EH (cell line): ENCODE results near the gene SLC35B4.
"Not testable (repeated sequence)": the region's sequence is repeated elsewhere in the genome, so short reads cannot be mapped to it uniquely, and the experiment has no call there.

ENCODE experiments used
- DNase-seq: peaks from one replicate; pipeline ENCODE4 v3.0.0-alpha.2; 2015; ENCODE audit warnings: low read depth

The SLC35B4 gene

DNA sequence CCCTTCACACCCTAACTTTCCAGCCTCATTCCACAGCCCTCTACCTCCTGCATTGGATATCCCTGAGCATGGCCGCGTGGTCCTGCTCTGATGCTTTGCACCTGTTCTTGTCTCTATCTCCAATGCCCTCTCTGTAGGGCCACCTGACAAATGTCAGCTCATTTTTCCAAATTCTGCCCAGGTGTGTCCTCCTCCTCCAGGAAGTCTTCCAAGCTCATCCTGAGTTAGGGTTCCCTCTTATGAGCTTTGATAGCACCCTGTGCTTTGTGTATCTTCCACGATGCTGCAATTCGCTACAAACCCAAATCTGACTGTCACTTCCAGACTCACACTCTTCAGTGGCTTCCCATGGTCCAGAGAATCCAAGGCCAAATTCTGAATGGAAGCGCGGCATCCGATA, 14.7 kb upstream of the SLC35B4 start:
- no peak for DNase-seq

DNA sequence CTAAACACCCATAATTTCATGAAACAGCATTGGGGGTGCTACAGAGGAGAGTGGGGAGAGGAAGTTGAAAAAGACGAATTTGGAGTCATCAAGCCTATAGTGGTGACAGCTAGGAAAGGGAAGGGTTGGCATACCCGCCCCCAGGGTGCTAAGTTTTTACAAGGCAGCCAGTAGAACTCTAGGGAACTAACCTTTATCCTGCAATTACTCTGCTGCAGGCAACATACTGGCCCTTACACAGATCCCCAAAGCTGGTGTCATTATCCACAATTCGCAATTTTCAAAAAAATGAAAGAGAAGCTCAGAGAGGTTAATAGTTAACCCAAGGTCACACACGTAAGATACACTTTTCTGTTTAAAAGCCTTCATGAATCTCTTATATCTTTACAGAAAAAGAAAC, 14.2 kb upstream of the SLC35B4 start:
- no peak for DNase-seq

GRCh38 chr7:134329614-134330346, 13.1 kb upstream of the SLC35B4 start:
- DNase-seq, result no peak

GRCh38 chr7:134328900-134329299, 12.2 kb upstream of the SLC35B4 start:
- no peak for DNase-seq

DNA sequence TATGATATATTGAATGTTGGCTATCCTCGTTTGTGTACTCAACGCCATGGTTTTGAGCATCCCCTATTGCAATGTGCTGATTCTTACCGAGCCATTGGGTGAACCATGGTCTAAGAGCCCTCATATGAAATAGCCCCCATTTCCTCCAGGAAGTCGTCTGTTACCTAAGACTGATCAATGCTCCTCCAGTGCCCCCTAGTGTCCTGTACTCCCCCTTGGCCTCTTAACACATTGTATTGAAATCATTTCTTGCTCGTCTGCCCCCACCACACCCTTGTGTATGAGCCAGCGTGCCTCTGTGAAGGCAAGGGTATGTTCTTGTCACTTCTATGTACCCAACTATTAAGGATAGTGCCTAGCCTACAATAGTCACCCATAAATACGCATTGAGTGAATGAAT, 11.2 kb upstream of the SLC35B4 start:
- DNase-seq, result peak; percentile 62

GRCh38 chr7:134324107-134324506, 7.4 kb upstream of the SLC35B4 start:
- DNase-seq, result no peak

- DNase-seq, result peak; percentile 77
Measured at GRCh38 chr7:134320201-134320600, 3.5 kb upstream of the SLC35B4 start.

- DNase-seq, result peak; percentile 18
Measured at GRCh38 chr7:134318443-134318842, 1.7 kb upstream of the SLC35B4 start.

- DNase-seq, result no peak
Measured at GRCh38 chr7:134317434-134317833, 704 bp upstream of the SLC35B4 start.

DNA sequence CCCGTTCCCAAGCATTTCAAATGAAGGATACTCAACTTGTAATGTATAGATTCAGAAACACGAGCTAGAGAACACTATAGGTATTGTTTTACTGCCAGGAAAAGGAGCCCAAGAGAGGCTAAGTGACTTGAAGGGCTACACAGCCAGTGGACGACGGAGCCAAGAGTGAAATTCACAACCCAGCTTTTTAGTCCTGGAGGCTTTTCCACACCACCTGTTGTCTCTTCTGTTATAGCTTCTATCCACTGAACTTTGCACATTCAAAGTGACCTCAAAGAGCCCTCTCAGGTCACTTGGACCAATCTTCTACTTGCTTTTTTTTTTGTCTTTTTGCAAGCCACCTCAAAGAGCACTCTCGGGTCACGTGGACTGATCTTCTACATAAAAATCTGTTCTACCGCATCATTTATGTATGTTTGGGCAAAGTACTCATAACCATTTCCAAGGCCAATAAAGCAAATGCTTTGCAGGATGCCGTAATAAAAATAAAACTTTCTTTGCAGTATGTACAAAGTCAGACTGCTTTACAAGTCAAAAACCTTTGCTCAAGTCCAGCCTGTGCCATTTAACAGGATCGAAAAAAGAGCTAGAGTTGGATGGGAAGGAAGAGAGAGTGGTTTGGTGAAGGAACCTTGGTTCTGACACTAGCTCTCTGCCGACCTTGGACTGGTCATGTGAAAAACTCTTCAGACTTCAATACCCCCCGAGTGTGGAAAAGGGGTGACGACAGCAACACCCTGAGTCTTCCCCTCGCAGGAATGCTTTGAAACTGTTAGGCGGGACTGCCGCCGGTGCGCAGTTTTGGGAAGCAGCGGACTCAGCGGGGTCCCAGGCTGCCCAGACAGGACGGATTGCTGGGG, 821 bp downstream of the SLC35B4 start:
- peak; percentile 44 for DNase-seq

DNA sequence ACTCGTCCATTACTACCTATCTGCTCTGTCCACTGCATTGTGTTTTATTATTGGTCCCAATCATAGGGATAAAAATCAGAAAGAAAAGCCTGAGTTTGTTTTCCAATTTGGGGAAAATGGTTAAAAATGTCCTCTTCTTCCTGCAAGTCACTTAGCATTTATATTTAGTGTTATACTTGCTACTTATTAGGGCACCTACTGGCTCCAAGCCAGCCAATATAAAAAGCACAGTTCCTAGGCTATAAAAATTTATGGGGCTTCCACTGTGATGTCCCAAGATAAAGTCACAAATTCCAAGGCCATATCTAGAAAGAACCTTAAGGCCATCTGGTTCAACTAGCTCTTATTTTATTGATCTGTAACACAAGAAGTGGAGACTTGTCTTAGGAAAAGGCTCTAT, 3.2 kb downstream of the SLC35B4 start:
- no peak for DNase-seq

DNA sequence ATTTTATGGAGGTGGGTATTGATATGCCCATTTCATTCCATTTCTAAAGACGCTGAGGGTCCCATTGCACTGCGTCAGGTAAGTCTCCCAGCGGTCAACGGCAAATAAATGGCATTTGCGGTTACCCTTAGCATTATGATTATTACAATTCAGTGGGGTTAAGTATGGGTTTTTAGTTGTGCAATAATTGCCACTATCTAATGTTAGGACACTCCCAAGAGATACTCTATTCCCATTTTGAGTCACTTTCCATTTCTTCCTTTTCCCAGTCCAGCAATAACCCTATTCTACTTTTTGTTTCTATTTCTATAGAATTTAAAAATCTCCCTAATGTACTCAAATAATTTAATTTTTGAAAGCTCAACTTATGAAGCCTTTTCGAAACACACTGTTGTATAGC, 4.0 kb downstream of the SLC35B4 start:
- no peak for DNase-seq

- no peak for DNase-seq
Measured at GRCh38 chr7:134311807-134312206, 4.9 kb downstream of the SLC35B4 start.

DNA sequence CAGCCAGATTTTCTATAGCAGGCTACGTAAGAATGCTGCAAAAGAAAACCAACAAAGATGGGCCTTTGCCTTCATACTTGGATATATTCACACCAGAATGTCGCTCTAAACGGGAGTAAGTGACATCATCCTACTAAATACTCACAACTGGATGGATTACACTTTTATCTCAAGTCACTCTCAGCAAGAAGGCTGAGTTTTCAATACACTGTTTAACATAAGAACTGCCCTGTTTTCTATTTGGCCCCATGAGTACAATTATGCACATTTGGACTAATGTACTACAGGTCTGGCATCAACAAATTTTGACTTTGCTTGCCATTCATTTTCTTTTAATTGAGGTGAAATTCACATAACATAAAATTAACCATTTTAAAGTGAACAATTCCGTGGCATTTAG, 8.2 kb downstream of the SLC35B4 start:
- DNase-seq, result no peak

DNA sequence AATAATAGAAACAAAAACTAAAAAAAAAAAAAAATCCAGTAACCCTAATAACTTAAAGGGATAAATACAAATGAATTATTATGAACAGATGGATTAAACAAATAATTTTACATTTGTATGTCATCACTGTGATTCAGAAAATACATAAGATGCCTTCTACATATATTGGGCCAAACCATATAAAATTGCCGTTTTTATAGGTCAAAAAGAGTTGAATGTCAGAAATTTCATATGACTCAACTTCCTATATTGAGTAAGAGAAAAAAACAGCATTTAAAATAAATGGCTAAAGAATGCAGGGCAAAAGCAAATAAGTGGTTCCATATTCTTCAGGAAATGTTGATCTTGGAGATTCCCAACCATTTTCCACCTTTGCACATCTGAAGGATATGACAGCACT, 9.4 kb downstream of the SLC35B4 start:
- DNase-seq, result peak; percentile 56

DNA sequence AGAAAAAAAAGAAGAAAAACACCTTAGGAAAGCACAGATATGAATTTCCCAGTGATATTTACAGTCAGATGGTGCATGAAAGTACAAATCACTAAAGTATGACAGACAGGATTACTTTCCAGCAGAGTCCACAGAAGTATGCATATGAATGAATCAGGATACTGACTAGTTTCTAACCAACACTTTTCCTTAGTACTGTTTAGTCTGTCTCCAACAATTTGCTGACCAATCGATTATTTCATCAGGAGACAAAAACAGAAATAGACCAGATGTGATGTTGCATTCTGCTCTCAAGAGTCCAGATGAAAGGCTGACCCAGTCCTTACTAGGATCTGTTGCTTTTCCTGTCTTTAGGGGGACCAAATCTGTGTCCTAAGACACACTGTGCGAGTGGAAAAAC, 14.6 kb downstream of the SLC35B4 start:
- peak; percentile 7 for DNase-seq

DNA sequence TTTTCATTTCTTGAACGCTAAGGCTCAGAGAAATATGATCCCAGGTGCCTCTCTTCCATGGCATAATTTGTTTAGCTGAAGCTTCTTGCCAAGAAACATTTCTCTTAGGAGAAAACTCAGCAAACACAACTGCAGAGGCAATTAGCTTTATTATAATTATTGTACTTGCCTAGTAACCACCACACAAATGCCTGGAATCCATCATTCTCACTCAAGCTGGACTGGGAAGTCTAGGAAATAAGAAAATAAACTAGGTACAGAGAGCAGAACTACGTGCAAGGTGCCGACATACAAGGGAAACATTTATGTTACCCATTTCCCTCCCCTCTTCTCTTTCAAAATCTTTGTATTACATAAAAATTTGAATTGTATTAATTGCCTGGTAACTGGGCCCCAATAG, 15.1 kb downstream of the SLC35B4 start:
- no peak for DNase-seq

DNA sequence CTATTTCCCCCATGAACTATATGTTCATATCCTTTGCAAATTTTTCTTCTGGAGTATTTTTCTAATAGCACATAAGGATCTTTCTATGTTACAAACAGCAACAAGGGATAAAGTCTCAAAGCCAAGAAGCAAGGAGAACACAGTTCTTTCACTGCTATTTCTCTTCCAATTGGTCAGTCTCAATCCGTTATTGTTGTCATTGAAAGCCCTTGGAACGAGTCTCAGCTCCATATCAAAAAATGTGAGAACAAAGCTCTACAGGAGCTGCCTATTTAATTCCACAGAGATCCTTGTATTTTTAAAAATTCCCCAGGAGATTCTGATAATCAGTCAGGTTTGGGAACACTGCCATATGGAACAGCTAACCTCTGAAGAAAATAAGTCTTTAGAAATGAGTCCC, 15.7 kb downstream of the SLC35B4 start:
- DNase-seq, result no peak

DNA sequence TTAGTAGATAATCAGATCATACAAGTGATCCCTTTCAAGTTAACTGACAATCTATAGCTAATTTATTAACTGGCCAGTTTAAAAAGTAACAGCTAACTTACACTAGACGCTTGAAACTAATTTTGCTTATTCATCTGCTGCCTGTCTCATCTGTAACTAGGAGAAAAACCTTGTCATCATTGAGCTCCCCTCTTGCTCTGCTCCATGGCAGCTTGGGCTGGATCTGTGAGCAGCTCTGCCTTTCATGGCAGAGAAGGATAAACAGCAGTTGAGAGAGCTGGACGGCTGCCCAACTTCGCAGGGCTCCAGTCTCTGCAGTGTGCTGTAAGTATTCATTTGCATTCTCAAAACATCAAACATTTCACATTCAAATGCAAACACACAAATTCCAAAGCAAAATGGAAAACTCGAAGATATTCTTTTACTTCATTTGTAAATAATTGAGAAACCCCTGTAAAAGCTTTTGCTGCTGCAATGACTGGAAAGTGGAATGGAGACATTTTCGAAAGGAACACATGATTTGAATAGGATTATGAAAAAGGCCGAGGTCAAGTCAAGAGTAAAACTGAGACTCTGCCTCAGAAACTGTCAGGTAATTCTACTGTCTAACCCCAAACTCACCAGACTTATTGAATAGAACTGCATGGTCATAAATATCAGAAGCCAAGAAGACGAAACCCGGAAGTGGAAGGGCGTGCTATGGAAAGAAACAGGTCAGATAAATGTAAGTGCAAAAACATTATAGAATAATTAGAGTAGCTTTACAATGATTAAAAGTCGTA, 17.6 kb downstream of the SLC35B4 start:
- DNase-seq, result peak; percentile 32

DNA sequence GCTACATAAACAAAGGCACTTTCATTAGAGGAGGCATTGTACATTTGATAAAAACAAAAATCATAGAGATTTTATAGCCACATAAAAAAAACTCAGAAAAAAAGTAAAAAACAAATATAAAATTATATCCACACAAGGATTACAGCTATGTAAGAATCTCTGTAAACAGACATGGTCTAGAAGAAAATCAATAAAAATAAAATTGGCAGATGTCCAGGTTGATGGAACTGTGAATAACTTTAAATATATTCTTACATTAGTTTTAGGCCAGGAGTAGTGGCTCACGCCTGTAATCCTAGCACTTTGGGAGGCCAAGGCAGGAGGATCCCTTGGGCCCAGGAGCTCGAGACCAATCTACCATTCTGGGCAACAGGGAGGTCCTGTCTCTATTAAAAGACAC, 19.2 kb downstream of the SLC35B4 start:
- no peak for DNase-seq

DNA sequence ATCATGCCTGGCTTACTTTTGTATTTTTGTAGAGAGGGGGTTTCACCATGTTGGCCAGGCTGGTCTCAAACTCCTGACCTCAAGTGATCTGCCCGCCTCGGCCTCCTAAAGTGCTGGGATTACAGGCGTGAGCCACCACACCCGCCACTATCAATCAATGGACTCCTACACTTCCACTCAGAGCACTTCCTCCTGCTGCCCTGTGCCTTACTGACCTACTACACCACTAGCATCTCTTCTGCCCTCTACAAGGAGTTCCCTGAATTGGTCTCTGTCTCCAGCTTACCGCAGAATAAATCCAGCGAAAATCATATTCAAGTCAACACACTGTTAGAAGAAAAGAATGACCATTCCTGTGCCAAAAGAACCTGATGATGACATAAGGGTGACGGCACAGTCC, 20.7 kb downstream of the SLC35B4 start:
- DNase-seq, result not testable (repeated sequence)

GRCh38 chr7:134293002-134293740, 23.6 kb downstream of the SLC35B4 start:
- DNase-seq, result no peak
